ENCODE data around the gene FAF2.
"Not testable (repeated sequence)": the region's sequence is repeated elsewhere in the genome, so short reads cannot be mapped to it uniquely, and the experiment has no call there.

Gene FAF2

GRCh38 chr5:176485176-176485575 is 37.0 kb downstream of the FAF2 start:
- H3K4me1 Mint-ChIP-seq: no peaks in the 10 kb centered on the region
- H3K4me3 Mint-ChIP-seq: no peak overlapping the region
- no peak for TF ChIP-seq CTCF (IDR thresholded peaks at IDR 0.05; ENCODE audit: unreplicated experiment in 3 of 3)
- H3K27ac Mint-ChIP-seq: no peak overlapping the region
- peaks cover 54% of the 10 kb centered on the region for H3K36me3 Mint-ChIP-seq (ENCODE audit: low read depth)
- no peaks in the 10 kb centered on the region for H3K27me3 Mint-ChIP-seq (ENCODE audit: low read depth)
- H3K9me3 Mint-ChIP-seq: no peaks in the 10 kb centered on the region

GRCh38 chr5:176486189-176486757 is 38.1 kb downstream of the FAF2 start:
- no peaks in the 10 kb centered on the region for H3K27me3 Mint-ChIP-seq (ENCODE audit: low read depth)
- H3K27ac Mint-ChIP-seq: no peak overlapping the region
- H3K4me3 Mint-ChIP-seq: no peak overlapping the region
- H3K9me3 Mint-ChIP-seq: no peaks in the 10 kb centered on the region
- no peak for TF ChIP-seq CTCF (IDR thresholded peaks at IDR 0.05; ENCODE audit: unreplicated experiment in 3 of 3)
- H3K4me1 Mint-ChIP-seq: no peaks in the 10 kb centered on the region
- H3K36me3 Mint-ChIP-seq (ENCODE audit: low read depth): peaks cover 65% of the 10 kb centered on the region

GRCh38 chr5:176487160-176487559 is 39.0 kb downstream of the FAF2 start:
- not testable (repeated sequence) for H3K27me3 Mint-ChIP-seq (ENCODE audit: low read depth); H3K9me3 Mint-ChIP-seq; H3K4me1 Mint-ChIP-seq; H3K27ac Mint-ChIP-seq; H3K4me3 Mint-ChIP-seq
- H3K36me3 Mint-ChIP-seq (ENCODE audit: low read depth): peaks cover 67% of the 10 kb centered on the region

- TF ChIP-seq CTCF (IDR thresholded peaks at IDR 0.05; ENCODE audit: unreplicated experiment in 3 of 3): no peak
- H3K36me3 Mint-ChIP-seq (ENCODE audit: low read depth): peaks cover 75% of the 10 kb centered on the region
These were observed 40.9 kb downstream of the FAF2 start for GRCh38 chr5:176489077-176489476.

GRCh38 chr5:176490301-176490700 is 42.1 kb downstream of the FAF2 start:
- Mint-ChIP-seq H3K4me3 (no peak overlapping the region), H3K9me3 (no peaks in the 10 kb centered on the region), H3K36me3 (ENCODE audit: low read depth) (peaks cover 72% of the 10 kb centered on the region), H3K4me1 (no peaks in the 10 kb centered on the region), H3K27me3 (ENCODE audit: low read depth) (no peaks in the 10 kb centered on the region), H3K27ac (no peak overlapping the region)
- no peak for TF ChIP-seq CTCF (IDR thresholded peaks at IDR 0.05; ENCODE audit: unreplicated experiment in 3 of 3)

More at GRCh38 chr5:176489077-176489476, 40.9 kb downstream of the FAF2 start:
- no peaks in the 10 kb centered on the region for H3K4me1 Mint-ChIP-seq
- H3K4me3 Mint-ChIP-seq: no peak overlapping the region
- H3K9me3 Mint-ChIP-seq: no peaks in the 10 kb centered on the region
- no peak overlapping the region for H3K27ac Mint-ChIP-seq
- no peaks in the 10 kb centered on the region for H3K27me3 Mint-ChIP-seq (ENCODE audit: low read depth)

GRCh38 chr5:176491101-176491502 is 42.9 kb downstream of the FAF2 start:
- Mint-ChIP-seq H3K27me3 (ENCODE audit: low read depth) (no peaks in the 10 kb centered on the region), H3K9me3 (no peaks in the 10 kb centered on the region), H3K4me3 (no peak overlapping the region), H3K27ac (no peak overlapping the region), H3K4me1 (no peaks in the 10 kb centered on the region), H3K36me3 (ENCODE audit: low read depth) (peaks cover 75% of the 10 kb centered on the region)
- no peak for TF ChIP-seq CTCF (IDR thresholded peaks at IDR 0.05; ENCODE audit: unreplicated experiment in 3 of 3)
